Limb (tissue), 2 donors: ENCODE results near the gene NRXN3.

Experiments
- DNase-seq, 2 donors: peaks; one replicate each; pipeline ENCODE4 v3.0.0-alpha.2; 2016; ENCODE audit errors: extremely low spot score in 2 of 2

The NRXN3 gene

GRCh38 chr14:79332504-79333197 lies 1162.5 kb downstream of the NRXN3 start:
- no peak for DNase-seq

GRCh38 chr14:79333198-79333546 lies 1163.0 kb downstream of the NRXN3 start:
- DNase-seq = no peak

GRCh38 chr14:79334272-79334671 lies 1164.1 kb downstream of the NRXN3 start:
- DNase-seq = no peak

- no peak for DNase-seq
Measured at GRCh38 chr14:79337761-79338160, 1167.6 kb downstream of the NRXN3 start.

- no peak for DNase-seq
Measured at GRCh38 chr14:79342942-79343341, 1172.8 kb downstream of the NRXN3 start.

- DNase-seq = no peak
Measured at GRCh38 chr14:79351011-79351410, 1180.8 kb downstream of the NRXN3 start.

GRCh38 chr14:79352076-79352630 lies 1182.0 kb downstream of the NRXN3 start:
- peak in 1 of 2 donors; percentile 58 for DNase-seq

GRCh38 chr14:79354336-79354735 lies 1184.2 kb downstream of the NRXN3 start:
- DNase-seq = no peak

- DNase-seq = no peak
Measured at GRCh38 chr14:79356040-79356439, 1185.9 kb downstream of the NRXN3 start.

- no peak for DNase-seq
Measured at GRCh38 chr14:79357307-79357706, 1187.1 kb downstream of the NRXN3 start.

GRCh38 chr14:79363291-79363690 lies 1193.1 kb downstream of the NRXN3 start:
- no peak for DNase-seq

- DNase-seq = no peak
Measured at GRCh38 chr14:79369359-79370332, 1199.5 kb downstream of the NRXN3 start.

- no peak for DNase-seq
Measured at GRCh38 chr14:79370969-79371368, 1200.8 kb downstream of the NRXN3 start.

- no peak for DNase-seq
Measured at GRCh38 chr14:79373451-79373850, 1203.3 kb downstream of the NRXN3 start.

- DNase-seq = no peak
Measured at GRCh38 chr14:79375356-79375755, 1205.2 kb downstream of the NRXN3 start.

GRCh38 chr14:79376557-79376956 lies 1206.4 kb downstream of the NRXN3 start:
- DNase-seq = no peak

GRCh38 chr14:79378020-79378419 lies 1207.8 kb downstream of the NRXN3 start:
- no peak for DNase-seq

GRCh38 chr14:79379266-79379665 lies 1209.1 kb downstream of the NRXN3 start:
- no peak for DNase-seq

GRCh38 chr14:79383031-79383430 lies 1212.9 kb downstream of the NRXN3 start:
- no peak for DNase-seq

- DNase-seq = no peak
Measured at GRCh38 chr14:79383475-79383874, 1213.3 kb downstream of the NRXN3 start.

- no peak for DNase-seq
Measured at GRCh38 chr14:79395061-79395460, 1224.9 kb downstream of the NRXN3 start.

- DNase-seq = peak; percentile 5 to 42
Measured at GRCh38 chr14:79404874-79405511, 1234.8 kb downstream of the NRXN3 start.
